Measurements from ENCODE around the gene SLA2. TPM values are rescaled to one million over a fixed set of nuclear protein-coding genes. Genes with fewer than 3 reads are reported as not detected.

Gene SLA2
- total and polyA plus RNA-seq, 2 experiments from 2014 or later, result not detected

DNA sequence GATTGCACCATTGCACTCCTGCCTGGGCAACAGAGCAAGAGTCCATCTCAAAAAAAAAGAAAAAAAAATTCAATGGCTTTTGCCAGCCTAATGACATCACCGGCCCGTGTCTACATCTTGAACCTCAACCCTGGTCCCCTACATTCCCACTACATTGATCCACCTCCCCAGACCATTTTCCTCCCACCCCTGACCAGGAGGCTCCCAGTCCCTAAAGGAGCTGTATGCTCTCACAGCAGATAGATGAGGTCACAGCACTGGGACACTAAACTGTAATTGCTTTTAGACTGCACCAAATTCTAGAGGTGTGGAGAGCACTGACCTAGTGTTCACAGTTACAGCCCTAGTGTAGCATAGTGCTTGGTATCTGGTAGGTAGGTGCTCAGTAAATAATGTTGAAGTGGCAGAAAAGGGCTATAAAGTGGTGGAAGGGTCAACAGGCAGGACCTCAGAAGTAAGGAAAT, 61.9 kb downstream of the SLA2 start:
- Histone ChIP-seq H3K9me3 (ENCODE audit: low read depth) (no peaks in the 10 kb centered on the region), H3K36me3 (replicated peaks; ENCODE audit: insufficient read depth, low read depth) (no peaks in the 10 kb centered on the region), H3K27me3 (no peaks in the 10 kb centered on the region), H3K79me2 (peaks cover 29% of the 10 kb centered on the region), H3K27ac (no peak overlapping the region), H4K20me1 (ENCODE audit: insufficient read depth, poor library complexity, severe bottlenecking) (peaks cover 5% of the 10 kb centered on the region), H3K4me2 (no peak overlapping the region), H3K9me2 (replicated peaks; ENCODE audit: insufficient read depth) (no peaks in the 10 kb centered on the region), H3K4me1 (ENCODE audit: insufficient read depth) (no peaks in the 10 kb centered on the region), H3K4me3 (no peak overlapping the region), H2AFZ (no peak overlapping the region)
- WGBS (ENCODE audit: low lambda C conversion rate, missing lambda C conversion rate), result 90% methylated on average over 2 of the region's 2 CpGs
- TF ChIP-seq EZH2 (IDR thresholded peaks at IDR 0.05; ENCODE audit: borderline replicate concordance) (no peak), EZH2phosphoT487 (IDR thresholded peaks at IDR 0.05; ENCODE audit: low read depth, severe bottlenecking, unreplicated experiment) (no peak)
- TF ChIP-seq, protein P1, sequence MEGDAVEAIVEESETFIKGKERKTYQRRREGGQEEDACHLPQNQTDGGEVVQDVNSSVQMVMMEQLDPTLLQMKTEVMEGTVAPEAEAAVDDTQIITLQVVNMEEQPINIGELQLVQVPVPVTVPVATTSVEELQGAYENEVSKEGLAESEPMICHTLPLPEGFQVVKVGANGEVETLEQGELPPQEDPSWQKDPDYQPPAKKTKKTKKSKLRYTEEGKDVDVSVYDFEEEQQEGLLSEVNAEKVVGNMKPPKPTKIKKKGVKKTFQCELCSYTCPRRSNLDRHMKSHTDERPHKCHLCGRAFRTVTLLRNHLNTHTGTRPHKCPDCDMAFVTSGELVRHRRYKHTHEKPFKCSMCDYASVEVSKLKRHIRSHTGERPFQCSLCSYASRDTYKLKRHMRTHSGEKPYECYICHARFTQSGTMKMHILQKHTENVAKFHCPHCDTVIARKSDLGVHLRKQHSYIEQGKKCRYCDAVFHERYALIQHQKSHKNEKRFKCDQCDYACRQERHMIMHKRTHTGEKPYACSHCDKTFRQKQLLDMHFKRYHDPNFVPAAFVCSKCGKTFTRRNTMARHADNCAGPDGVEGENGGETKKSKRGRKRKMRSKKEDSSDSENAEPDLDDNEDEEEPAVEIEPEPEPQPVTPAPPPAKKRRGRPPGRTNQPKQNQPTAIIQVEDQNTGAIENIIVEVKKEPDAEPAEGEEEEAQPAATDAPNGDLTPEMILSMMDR (IDR thresholded peaks at IDR 0.05; ENCODE audit: poor library complexity), result no peak
- DNase-seq (ENCODE audit: low spot score), result no peak

DNA sequence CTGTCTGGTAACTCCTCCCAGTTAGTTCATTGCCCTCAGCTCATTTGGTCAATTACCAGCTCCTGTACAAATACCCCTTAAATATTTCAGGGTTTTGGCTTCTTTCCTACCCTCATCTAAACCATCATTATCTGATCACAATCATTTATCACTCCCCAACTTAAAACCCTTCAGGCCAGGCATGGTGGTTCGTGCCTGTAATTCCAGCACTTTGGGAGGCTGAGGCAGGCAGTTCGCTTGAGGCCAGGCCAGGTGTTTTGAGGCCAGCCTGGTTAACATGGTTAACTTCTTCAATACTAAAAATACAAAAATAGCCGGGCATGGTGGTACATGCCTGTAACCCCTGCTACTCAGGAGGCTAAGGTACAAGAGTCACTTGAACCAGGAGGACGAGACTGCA, 63.2 kb downstream of the SLA2 start:
- Histone ChIP-seq H4K20me1 (ENCODE audit: insufficient read depth, poor library complexity, severe bottlenecking) (peaks cover 13% of the 10 kb centered on the region), H3K9me2 (replicated peaks; ENCODE audit: insufficient read depth) (no peaks in the 10 kb centered on the region), H3K4me1 (ENCODE audit: insufficient read depth) (no peaks in the 10 kb centered on the region), H3K36me3 (replicated peaks; ENCODE audit: insufficient read depth, low read depth) (no peaks in the 10 kb centered on the region), H2AFZ (no peak overlapping the region), H3K4me3 (no peak overlapping the region), H3K27me3 (no peaks in the 10 kb centered on the region), H3K79me2 (peaks cover 41% of the 10 kb centered on the region), H3K9me3 (ENCODE audit: low read depth) (no peaks in the 10 kb centered on the region), H3K4me2 (no peak overlapping the region), H3K27ac (no peak overlapping the region)
- no peak for TF ChIP-seq EZH2 (IDR thresholded peaks at IDR 0.05; ENCODE audit: borderline replicate concordance)
- TF ChIP-seq, protein P1 (IDR thresholded peaks at IDR 0.05; ENCODE audit: poor library complexity), result no peak
- TF ChIP-seq EZH2phosphoT487 (IDR thresholded peaks at IDR 0.05; ENCODE audit: low read depth, severe bottlenecking, unreplicated experiment), result no peak
- DNase-seq (ENCODE audit: low spot score), result no peak
- 97% methylated on average over 4 of the region's 4 CpGs for WGBS (ENCODE audit: low lambda C conversion rate, missing lambda C conversion rate)

DNA sequence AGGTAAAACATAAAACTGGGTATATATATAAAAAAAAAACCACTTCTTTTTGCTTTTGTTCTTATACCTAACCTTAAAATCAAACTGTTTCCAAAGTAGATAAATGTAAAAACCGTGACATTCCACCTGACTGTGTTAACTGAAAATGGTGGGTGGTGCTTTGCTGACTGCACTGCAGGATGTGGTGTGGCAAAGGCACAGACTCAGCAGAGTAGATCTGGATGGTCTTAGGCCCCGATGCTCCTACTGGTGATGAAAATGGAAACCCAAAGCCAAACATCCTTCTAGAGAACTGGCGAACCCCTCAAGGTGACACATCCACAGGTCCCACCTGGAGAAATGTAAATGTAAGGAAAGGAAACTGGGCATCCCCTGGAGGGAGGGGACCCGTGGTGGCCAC, 63.7 kb downstream of the SLA2 start:
- H3K79me2 ChIP-seq, result peaks cover 46% of the 10 kb centered on the region
- TF ChIP-seq EZH2 (IDR thresholded peaks at IDR 0.05; ENCODE audit: borderline replicate concordance), result no peak
- no peak for TF ChIP-seq EZH2phosphoT487 (IDR thresholded peaks at IDR 0.05; ENCODE audit: low read depth, severe bottlenecking, unreplicated experiment)
- TF ChIP-seq, protein P1 (IDR thresholded peaks at IDR 0.05; ENCODE audit: poor library complexity), result no peak
- H3K36me3 ChIP-seq (replicated peaks; ENCODE audit: insufficient read depth, low read depth), result no peaks in the 10 kb centered on the region
- no peak for DNase-seq (ENCODE audit: low spot score)
- 93% methylated on average over 4 of the region's 4 CpGs for WGBS (ENCODE audit: low lambda C conversion rate, missing lambda C conversion rate)
- H3K27ac ChIP-seq, result no peak overlapping the region
- H4K20me1 ChIP-seq (ENCODE audit: insufficient read depth, poor library complexity, severe bottlenecking), result peaks cover 17% of the 10 kb centered on the region
- no peak overlapping the region for H2AFZ ChIP-seq
- no peak overlapping the region for H3K4me2 ChIP-seq
- H3K4me1 ChIP-seq (ENCODE audit: insufficient read depth), result no peaks in the 10 kb centered on the region
- no peaks in the 10 kb centered on the region for H3K9me2 ChIP-seq (replicated peaks; ENCODE audit: insufficient read depth)
- no peak overlapping the region for H3K4me3 ChIP-seq
- H3K9me3 ChIP-seq (ENCODE audit: low read depth), result no peaks in the 10 kb centered on the region
- no peaks in the 10 kb centered on the region for H3K27me3 ChIP-seq
